Ovary (tissue), 9 donors: ENCODE measurements around the gene TLNRD1. TPM values are rescaled to one million over a fixed set of nuclear protein-coding genes. Genes with fewer than 3 reads are reported as not detected.

Source experiments
- DNase-seq, 5 donors: peaks; one replicate each; pipeline ENCODE4 v3.0.0-alpha.2; 2019 to 2020
- H3K27ac ChIP-seq, 2 donors: fragments of 200-600 bp; one replicate each; pipeline versions ENCODE4 v1.5.1 to v1.8.0; 2019 to 2022
- H3K27me3 ChIP-seq: fragments of 200-600 bp; one replicate; pipeline ENCODE4 v1.8.0; 2022
- H3K36me3 ChIP-seq: fragments of 200-600 bp; sonication (generic); one replicate; pipeline ENCODE4 v1.5.1; 2019
- H3K4me1 ChIP-seq: one replicate; pipeline ENCODE4 v1.8.1; 2013; ENCODE audit warnings: mild to moderate bottlenecking, moderate library complexity; ENCODE audit not compliant: insufficient read depth
- H3K4me3 ChIP-seq: fragments of 200-600 bp; sonication (generic); one replicate; pipeline ENCODE4 v1.5.1; 2017
- H3K9me3 ChIP-seq, 2 donors: fragments of 200-600 bp in 1 of 2; sonication (generic) in 1 of 2; one replicate each; pipeline versions ENCODE4 v1.5.1 to v1.8.1; 2013 to 2019; ENCODE audit warnings: mild to moderate bottlenecking in 1 of 2, moderate library complexity in 1 of 2
- CTCF ChIP-seq, 3 donors: fragments of 450-650 bp in 2 of 3; fragments of 200-600 bp in 1 of 3; IDR thresholded peaks; one replicate each; pipeline versions ENCODE4 v1.5.1 to v1.8.0; 2016 to 2022; ENCODE audit warnings: antibody characterized with exemption in 3 of 3, mild to moderate bottlenecking in 1 of 3
- EP300 ChIP-seq: sonication (generic); formaldehyde crosslinking; IDR thresholded peaks from one replicate; pipeline ENCODE4 v1.6.1; 2017; ENCODE audit warnings: antibody characterized with exemption
- POLR2A ChIP-seq: fragments of 450-650 bp; IDR thresholded peaks from one replicate; pipeline ENCODE4 v1.6.1; 2017; ENCODE audit warnings: antibody characterized with exemption, mild to moderate bottlenecking, moderate library complexity
- WGBS, 3 donors: extraction: QIAGEN DNeasy Blood & Tissue Kit in 1 of 3; methylation state at CpG; one replicate each; pipeline versions ENCODE4 v1.1.5 to v1.1.7; 2013 to 2017; 5-methylcytosine and 5-hydroxymethylcytosine counted together
- intact Hi-C, 4 donors: fragments of 100-400 bp; cut with DNase I; formaldehyde crosslinking; loops; one replicate each; pipeline versions ENCODE4 v1.11.0 to v1.15.1; 2022 to 2023
- polyA plus RNA-seq, 2 donors: library from polyadenylated mRNA; stranded (reverse); fragments of 200-250 nt in 1 of 2; fragments of 350-450 nt in 1 of 2; fragmentation: Illumina TruSeq in 1 of 2; extraction: RNeasy Lipid Tissue Mini Kit (QIAGEN cat#74804) in 1 of 2; gene quantifications; one replicate each; pipeline ENCODE4 v1.2.3, GENCODE V29; 2013 to 2014
- total RNA-seq, 7 donors: library from RNA; depleted of rRNA in 2 of 7; stranded (reverse); fragments of >200 nt in 2 of 7; fragmentation: NEBNext Ultra II Directional in 3 of 7; extraction: Animal tissue kit (Norgen Biotek cat#: 25700) in 3 of 7; gene quantifications; one replicate each; pipeline versions ENCODE4 v1.1.0 to v1.2.4, GENCODE V29; 2016 to 2023
- donor health status: DM: no; HTN: no; CAD: no; lungs with moderate emphysema.
- donor health status: DM: no; HTN: no; CAD: no.
- donor health status: Bipolar disorder and iron deficiency.
- donor health status: DM: yes; HTN: yes; CAD: no.
- donor health status: DM: no; HTN: no; CAD: no.
- donor health status: DM: yes; HTN: yes; CAD: no.

TLNRD1 gene
- total and polyA plus RNA-seq, 9 donors: 4.2 to 15.2 (median 10.3) TPM

GRCh38 chr15:80967451-80967850 lies 33.3 kb upstream of the TLNRD1 start:
- Histone ChIP-seq H3K36me3 (no peaks in the 10 kb centered on the region), H3K4me3 (no peak overlapping the region), H3K9me3 (no peaks in the 10 kb centered on the region), H3K27ac (no peak overlapping the region), H3K27me3 (no peaks in the 10 kb centered on the region), H3K4me1 (peaks cover 3% of the 10 kb centered on the region)
- WGBS, 3 donors: 5 to 13% (median 13%) methylated on average over 3 of the region's 3 CpGs
- intact Hi-C loops: loop anchor here in 3 of 4 donors (5.0 to 10.0 kb wide), 4 partner anchors 183 to 510 kb away; partner anchors contain the start of gene CEMIP (in 2 of the 3)
- peak in 1 of 5 donors; percentile 31 for DNase-seq
- TF ChIP-seq CTCF (IDR thresholded peaks at IDR 0.05): no peak
- no peak for TF ChIP-seq POLR2A
- TF ChIP-seq EP300: no peak

GRCh38 chr15:80967991-80968510 lies 32.7 kb upstream of the TLNRD1 start:
- Histone ChIP-seq H3K4me3 (no peak overlapping the region), H3K36me3 (no peaks in the 10 kb centered on the region), H3K4me1 (peaks cover 3% of the 10 kb centered on the region), H3K27me3 (no peaks in the 10 kb centered on the region), H3K27ac (no peak overlapping the region), H3K9me3 (no peaks in the 10 kb centered on the region)
- intact Hi-C loops: loop anchor here in 3 of 4 donors (5.0 to 10.0 kb wide), 4 partner anchors 183 to 511 kb away; partner anchors contain the start of gene CEMIP (in 2 of the 3)
- 92 to 96% (median 94%) methylated on average over 4 of the region's 4 CpGs for WGBS, 3 donors
- no peak for DNase-seq
- no peak for TF ChIP-seq POLR2A
- TF ChIP-seq CTCF (IDR thresholded peaks at IDR 0.05): no peak
- no peak for TF ChIP-seq EP300

GRCh38 chr15:80969316-80969715 lies 31.4 kb upstream of the TLNRD1 start:
- DNase-seq: no peak
- intact Hi-C loops: loop anchor here in 3 of 4 donors (5.0 to 10.0 kb wide), 4 partner anchors 185 to 512 kb away; partner anchors contain the start of gene CEMIP (in 2 of the 3)
- H3K36me3 ChIP-seq: no peaks in the 10 kb centered on the region
- H3K4me1 ChIP-seq: peaks cover 5% of the 10 kb centered on the region
- no peaks in the 10 kb centered on the region for H3K27me3 ChIP-seq
- H3K9me3 ChIP-seq: no peaks in the 10 kb centered on the region
- H3K4me3 ChIP-seq: no peak overlapping the region
- WGBS, 3 donors: 86 to 92% (median 89%) methylated on average over 7 of the region's 7 CpGs
- no peak for TF ChIP-seq CTCF (IDR thresholded peaks at IDR 0.05)
- no peak for TF ChIP-seq EP300
- no peak for TF ChIP-seq POLR2A
- H3K27ac ChIP-seq: no peak overlapping the region

GRCh38 chr15:80970018-80970657 lies 30.6 kb upstream of the TLNRD1 start:
- intact Hi-C loops: loop anchor here in 2 of 4 donors (5.0 to 10.0 kb wide), 4 partner anchors 185 to 518 kb away; no protein-coding TSS in a partner anchor
- DNase-seq: peak; percentile 55 to 71 (median 69)
- H3K4me1 ChIP-seq: peaks cover 5% of the 10 kb centered on the region
- H3K27me3 ChIP-seq: no peaks in the 10 kb centered on the region
- no peaks in the 10 kb centered on the region for H3K9me3 ChIP-seq
- no peak overlapping the region for H3K4me3 ChIP-seq
- WGBS, 3 donors: 51 to 56% (median 54%) methylated on average over 12 of the region's 12 CpGs
- H3K36me3 ChIP-seq: no peaks in the 10 kb centered on the region
- no peak for TF ChIP-seq EP300
- TF ChIP-seq CTCF (IDR thresholded peaks at IDR 0.05): peak; percentile 55 to 96 (median 88)
- H3K27ac ChIP-seq: no peak overlapping the region
